ENCODE results near the gene CHD1L.

CHD1L gene

DNA sequence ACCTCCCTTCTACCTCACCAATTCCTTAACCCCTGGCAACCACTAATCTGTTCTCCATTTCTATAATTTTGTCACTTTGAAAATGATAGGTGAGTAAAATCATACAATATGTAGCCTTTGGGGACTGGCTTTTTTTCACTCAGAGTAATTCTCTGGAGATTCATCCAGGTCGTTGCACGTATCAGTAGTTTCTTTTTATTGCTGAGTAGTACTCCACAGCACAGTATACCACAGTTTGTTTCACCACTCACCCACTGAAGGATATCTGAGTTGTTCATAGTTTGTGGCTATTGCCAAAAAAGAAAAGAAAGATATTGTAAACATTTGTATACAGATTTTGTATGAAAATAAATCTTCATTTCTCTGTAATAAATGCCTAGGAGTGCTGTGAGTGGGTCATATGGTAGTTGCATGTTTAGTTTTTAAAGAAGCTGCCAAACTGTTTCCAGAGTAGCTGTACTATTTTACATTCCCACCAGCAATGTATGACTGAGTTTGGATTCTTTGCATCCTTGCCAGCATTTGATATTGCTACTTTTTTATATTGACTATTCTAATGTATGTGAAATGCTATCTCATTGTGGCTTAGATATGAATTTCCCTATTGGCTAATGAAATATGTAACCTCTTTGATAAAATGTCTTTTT, 3.7 kb downstream of the CHD1L start:
- H3K4me3 ChIP-seq (ENCODE audit: low read length) = no peak overlapping the region
- TF ChIP-seq, protein P1, sequence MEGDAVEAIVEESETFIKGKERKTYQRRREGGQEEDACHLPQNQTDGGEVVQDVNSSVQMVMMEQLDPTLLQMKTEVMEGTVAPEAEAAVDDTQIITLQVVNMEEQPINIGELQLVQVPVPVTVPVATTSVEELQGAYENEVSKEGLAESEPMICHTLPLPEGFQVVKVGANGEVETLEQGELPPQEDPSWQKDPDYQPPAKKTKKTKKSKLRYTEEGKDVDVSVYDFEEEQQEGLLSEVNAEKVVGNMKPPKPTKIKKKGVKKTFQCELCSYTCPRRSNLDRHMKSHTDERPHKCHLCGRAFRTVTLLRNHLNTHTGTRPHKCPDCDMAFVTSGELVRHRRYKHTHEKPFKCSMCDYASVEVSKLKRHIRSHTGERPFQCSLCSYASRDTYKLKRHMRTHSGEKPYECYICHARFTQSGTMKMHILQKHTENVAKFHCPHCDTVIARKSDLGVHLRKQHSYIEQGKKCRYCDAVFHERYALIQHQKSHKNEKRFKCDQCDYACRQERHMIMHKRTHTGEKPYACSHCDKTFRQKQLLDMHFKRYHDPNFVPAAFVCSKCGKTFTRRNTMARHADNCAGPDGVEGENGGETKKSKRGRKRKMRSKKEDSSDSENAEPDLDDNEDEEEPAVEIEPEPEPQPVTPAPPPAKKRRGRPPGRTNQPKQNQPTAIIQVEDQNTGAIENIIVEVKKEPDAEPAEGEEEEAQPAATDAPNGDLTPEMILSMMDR (IDR thresholded peaks at IDR 0.05; ENCODE audit: insufficient read depth, low read depth, low read length, missing control alignments) = no peak
- no peak for DNase-seq (ENCODE audit: low read depth)

- TF ChIP-seq, protein P1 (IDR thresholded peaks at IDR 0.05; ENCODE audit: insufficient read depth, low read depth, low read length, missing control alignments) = no peak
- H3K4me3 ChIP-seq (ENCODE audit: low read length) = no peak overlapping the region
- DNase-seq (ENCODE audit: low read depth) = no peak
Observed at GRCh38 chr1:147246910-147247655, 4.6 kb downstream of the CHD1L start.

GRCh38 chr1:147247656-147248238, 5.3 kb downstream of the CHD1L start:
- DNase-seq (ENCODE audit: low read depth) = no peak
- no peak overlapping the region for H3K4me3 ChIP-seq (ENCODE audit: low read length)
- TF ChIP-seq, protein P1 (IDR thresholded peaks at IDR 0.05; ENCODE audit: insufficient read depth, low read depth, low read length, missing control alignments) = no peak

DNA sequence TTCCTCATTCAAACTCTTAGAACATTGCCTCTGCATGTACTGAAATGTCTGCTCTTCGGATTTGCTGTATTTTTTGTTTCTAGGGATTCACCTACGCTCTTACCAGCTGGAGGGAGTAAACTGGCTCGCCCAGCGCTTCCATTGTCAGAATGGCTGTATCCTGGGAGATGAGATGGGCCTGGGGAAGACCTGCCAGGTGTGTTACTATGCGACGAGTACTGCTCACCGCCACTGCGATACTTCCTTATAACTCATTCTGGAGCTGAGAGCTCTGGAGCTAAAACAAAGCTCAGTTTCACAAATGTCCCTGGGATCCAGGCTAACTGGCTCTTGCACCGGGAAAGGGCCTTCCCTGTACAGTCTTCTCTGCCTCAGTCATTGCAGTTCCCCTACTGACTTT, 10.1 kb downstream of the CHD1L start:
- H3K4me3 ChIP-seq (ENCODE audit: low read length) = no peak overlapping the region
- no peak for DNase-seq (ENCODE audit: low read depth)
- TF ChIP-seq, protein P1 (IDR thresholded peaks at IDR 0.05; ENCODE audit: insufficient read depth, low read depth, low read length, missing control alignments) = no peak

DNA sequence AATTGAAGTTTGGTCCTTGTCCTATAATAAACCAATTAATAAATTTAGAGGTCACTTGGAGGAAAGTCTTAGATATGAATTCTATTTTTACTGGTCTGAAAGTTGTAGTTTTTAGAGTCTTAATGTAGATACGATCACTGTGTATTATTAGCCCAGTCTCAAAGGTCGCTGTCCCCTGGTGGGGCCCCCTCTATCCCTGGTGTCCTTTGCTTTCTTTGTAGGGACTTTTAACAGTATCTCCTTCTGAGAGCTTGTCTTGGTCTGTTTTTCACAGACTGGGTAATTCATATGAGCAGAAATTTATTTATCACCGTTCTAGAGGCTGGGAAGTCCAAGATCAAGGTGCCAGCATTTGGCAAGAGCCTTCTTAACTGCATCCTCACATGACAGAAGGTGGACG, 18.5 kb downstream of the CHD1L start:
- TF ChIP-seq, protein P1 (IDR thresholded peaks at IDR 0.05; ENCODE audit: insufficient read depth, low read depth, low read length, missing control alignments) = no peak
- DNase-seq (ENCODE audit: low read depth) = no peak

DNA sequence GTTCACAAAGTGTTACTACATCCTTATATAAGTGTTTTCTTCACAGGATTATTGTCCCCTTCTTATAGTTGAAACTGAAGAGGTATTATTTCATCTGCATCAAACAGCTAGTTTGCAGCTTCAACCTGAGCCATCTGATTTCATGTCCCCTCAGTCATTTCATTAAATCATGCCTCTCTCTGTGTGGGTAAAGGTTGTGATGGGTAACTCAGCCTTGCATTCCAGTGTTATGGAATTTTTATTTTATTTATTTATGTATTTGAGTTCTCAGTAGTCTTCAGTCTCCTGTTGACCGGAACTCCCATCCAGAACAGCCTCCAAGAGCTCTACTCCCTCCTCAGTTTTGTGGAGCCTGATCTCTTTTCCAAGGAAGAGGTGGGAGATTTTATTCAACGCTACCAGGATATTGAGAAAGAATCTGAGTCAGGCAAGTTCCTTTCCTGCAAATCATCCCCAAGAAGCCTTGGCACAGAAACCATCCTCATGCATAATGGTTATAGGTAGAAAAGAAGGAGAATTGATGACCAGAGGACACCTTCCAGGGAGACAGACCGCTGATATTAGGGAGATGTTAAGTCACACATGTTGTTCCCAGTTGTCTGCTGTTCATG, 21.8 kb downstream of the CHD1L start:
- peak; percentile 79 for DNase-seq (ENCODE audit: low read depth)
- TF ChIP-seq, protein P1 (IDR thresholded peaks at IDR 0.05; ENCODE audit: insufficient read depth, low read depth, low read length, missing control alignments) = no peak
- no peak overlapping the region for H3K4me3 ChIP-seq (ENCODE audit: low read length)

More for the DNA sequence above, 18.5 kb downstream of the CHD1L start:
- H3K4me3 ChIP-seq (ENCODE audit: low read length) = no peak overlapping the region

All from epithelial cell of esophagus (primary cell).